HepG2 (cell line): ENCODE results near the gene COA1. TPM values are rescaled to one million over a fixed set of nuclear protein-coding genes. Genes with fewer than 3 reads are reported as not detected.

Experiments
- ARNTL ChIP-seq: sonication (generic); formaldehyde crosslinking; IDR thresholded peaks from 2 replicates; pipeline ENCODE4 v1.4.0; 2020; ENCODE audit warnings: mild to moderate bottlenecking, missing genetic modification reagents
- KDM6A ChIP-seq: IDR thresholded peaks from 2 replicates; pipeline ENCODE4 v1.6.1; 2016; ENCODE audit warnings: low read depth
- MZF1 ChIP-seq: sonication (generic); formaldehyde crosslinking; IDR thresholded peaks from 2 replicates; pipeline ENCODE4 v1.8.1; 2023; ENCODE audit warnings: mild to moderate bottlenecking, missing genetic modification reagents, borderline replicate concordance
- NR2F6 ChIP-seq, 2 experiments: IDR thresholded peaks; 2 replicates each; pipeline ENCODE4 v1.6.1; 2016; ENCODE audit warnings: antibody characterized with exemption in 1 of 2, mild to moderate bottlenecking in 1 of 2
- POGK ChIP-seq: sonication (generic); formaldehyde crosslinking; conservative IDR thresholded peaks from 2 replicates; pipeline ENCODE4 v1.8.0; 2022; ENCODE audit warnings: mild to moderate bottlenecking, moderate library complexity, missing genetic modification reagents
- PRMT3 ChIP-seq: sonication (generic); formaldehyde crosslinking; IDR thresholded peaks from 2 replicates; pipeline ENCODE4 v1.8.1; 2022; ENCODE audit warnings: low read depth, mild to moderate bottlenecking, moderate library complexity, missing genetic modification reagents, borderline replicate concordance
- SPEN ChIP-seq: sonication (generic); formaldehyde crosslinking; IDR thresholded peaks from 2 replicates; pipeline ENCODE4 v1.5.1; 2020; ENCODE audit warnings: low read depth, mild to moderate bottlenecking, missing genetic modification reagents
- TCF7 ChIP-seq: sonication (generic); IDR thresholded peaks from 2 replicates; pipeline ENCODE4 v1.6.1; 2016; ENCODE audit warnings: antibody characterized with exemption, low read depth
- U2AF2 ChIP-seq: fragments of 200-400 bp; formaldehyde crosslinking; IDR thresholded peaks from 2 replicates; pipeline ENCODE4 v1.6.1; 2017; ENCODE audit warnings: low read depth, mild to moderate bottlenecking, low read length
- YEATS2 ChIP-seq: sonication (generic); formaldehyde crosslinking; IDR thresholded peaks from 2 replicates; pipeline ENCODE4 v1.4.0; 2020; ENCODE audit warnings: missing genetic modification reagents, borderline replicate concordance
- YY1 ChIP-seq: IDR thresholded peaks from 2 replicates; pipeline ENCODE4 v1.6.1; 2011; ENCODE audit warnings: low read length, low read depth, moderate library complexity, mild to moderate bottlenecking; ENCODE audit not compliant: insufficient read depth, insufficient replicate concordance
- ZFP90 ChIP-seq: sonication (generic); formaldehyde crosslinking; IDR thresholded peaks from 2 replicates; pipeline ENCODE4 v1.8.0; 2022; ENCODE audit warnings: missing genetic modification reagents, mild to moderate bottlenecking, inconsistent platforms, borderline replicate concordance
- ZFY ChIP-seq: sonication (generic); formaldehyde crosslinking; IDR thresholded peaks from 2 replicates; pipeline ENCODE4 v1.4.0; 2020; ENCODE audit warnings: missing genetic modification reagents
- ZNF557 ChIP-seq: sonication (generic); formaldehyde crosslinking; IDR thresholded peaks from 2 replicates; pipeline ENCODE4 v1.4.0; 2020; ENCODE audit warnings: missing genetic modification reagents
- ZNF558 ChIP-seq: sonication (generic); formaldehyde crosslinking; IDR thresholded peaks from 2 replicates; pipeline ENCODE4 v1.9.0; 2022; ENCODE audit warnings: mild to moderate bottlenecking, missing genetic modification reagents, borderline replicate concordance
- ZNF577 ChIP-seq: sonication (generic); formaldehyde crosslinking; IDR thresholded peaks from 2 replicates; pipeline ENCODE4 v1.4.0; 2020; ENCODE audit warnings: mild to moderate bottlenecking, low read depth, missing genetic modification reagents, borderline replicate concordance
- ZNF615 ChIP-seq: sonication (generic); formaldehyde crosslinking; IDR thresholded peaks from 2 replicates; pipeline ENCODE4 v1.5.0; 2020; ENCODE audit warnings: mild to moderate bottlenecking, missing genetic modification reagents, borderline replicate concordance
- ZNF749 ChIP-seq: sonication (generic); formaldehyde crosslinking; IDR thresholded peaks from 2 replicates; pipeline ENCODE4 v1.8.0; 2022; ENCODE audit warnings: mild to moderate bottlenecking, missing genetic modification reagents, moderate library complexity, borderline replicate concordance
- polyA plus RNA-seq, 8 experiments: library from polyadenylated mRNA; depleted of rRNA in 3 of 8; stranded (reverse) in 7 of 8; unstranded in 1 of 8; fragments of >200 nt; fragmentation: Illumina TruSeq in 4 of 8; extraction: Trizol in 4 of 8; gene quantifications; 2 replicates each; pipeline versions ENCODE4 v1.2.1 to v1.2.3, GENCODE V29; 2011 to 2016; ENCODE audit warnings: low read depth in 4 of 8, missing spikeins in 1 of 8, mixed read lengths in 1 of 8; ENCODE audit not compliant: insufficient read depth in 1 of 8
- total RNA-seq, 5 experiments: library from RNA; depleted of rRNA; stranded (reverse); fragments of >200 nt; fragmentation: Illumina TruSeq; extraction: Trizol; gene quantifications; 2 replicates each; pipeline ENCODE4 v1.2.3, GENCODE V29; 2016; ENCODE audit warnings: low read depth in 1 of 5
- TF ChIP-seq, protein P1 (sequence below): sonication (generic); formaldehyde crosslinking; IDR thresholded peaks from 2 replicates; pipeline ENCODE4 v1.5.1; 2020; ENCODE audit warnings: mild to moderate bottlenecking, missing genetic modification reagents, moderate library complexity
- TF ChIP-seq, protein P2 (sequence below): sonication (generic); formaldehyde crosslinking; IDR thresholded peaks from 2 replicates; pipeline ENCODE4 v1.4.0; 2020; ENCODE audit warnings: missing genetic modification reagents; ENCODE audit errors: not compliant biosample characterization
- TF ChIP-seq, protein P3 (sequence below): sonication (generic); formaldehyde crosslinking; IDR thresholded peaks from 2 replicates; pipeline ENCODE4 v1.8.0; 2022; ENCODE audit warnings: missing genetic modification reagents, mild to moderate bottlenecking, borderline replicate concordance
- TF ChIP-seq, protein P4 (sequence below): sonication (generic); formaldehyde crosslinking; IDR thresholded peaks from 2 replicates; pipeline ENCODE4 v1.5.0; 2020; ENCODE audit warnings: missing genetic modification reagents

COA1 gene
- total and polyA plus RNA-seq, 2 of the 13 experiments (the other 11 are each of a cell fraction or from before 2014, with no cell fraction given): 33.2 to 65.7 TPM

DNA sequence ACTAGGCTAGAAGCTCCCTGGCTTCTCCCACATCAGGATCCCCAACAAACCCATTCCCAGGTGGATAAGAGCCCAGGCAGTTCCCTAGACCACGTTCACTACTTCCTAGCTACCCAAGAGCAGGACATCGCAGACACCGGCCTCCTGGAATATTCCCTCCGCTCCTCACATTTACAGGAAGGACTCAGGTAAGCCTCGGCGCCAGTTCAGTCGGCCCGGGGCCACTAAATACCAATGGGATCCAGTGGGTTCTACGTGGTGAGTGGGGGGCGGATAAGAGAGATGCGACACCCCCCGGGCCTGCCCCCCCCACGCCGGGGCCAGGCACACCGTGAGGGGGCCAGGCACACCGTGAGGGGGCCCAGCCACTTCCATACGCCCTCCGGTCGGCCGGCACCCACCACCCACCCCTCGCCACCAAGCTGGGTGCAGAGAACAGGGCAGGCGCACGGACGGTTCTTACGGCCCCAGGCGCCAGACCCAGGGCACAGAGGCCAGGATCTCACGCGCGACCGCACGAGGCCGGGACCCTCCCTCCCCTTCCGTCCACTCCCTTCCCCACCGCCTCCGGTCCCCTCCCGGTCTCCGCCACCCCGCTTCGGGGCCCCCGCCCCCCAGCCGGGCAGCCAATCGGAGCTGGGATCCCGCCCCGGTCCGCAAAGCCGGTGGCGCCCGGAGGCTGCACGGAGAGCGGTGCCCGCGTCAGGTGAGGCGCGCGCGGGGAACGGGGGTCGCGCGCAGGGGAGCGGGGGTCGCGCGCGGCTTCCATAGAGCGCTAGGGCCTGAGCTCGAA, 28.9 kb upstream of the COA1 start, which contains the start of gene BLVRA (continued):
- TF ChIP-seq ZNF577 (no peak), ZNF558 (CRISPR knock-in tag) (peak; percentile 61; the same call in 1 of the 2 replicates), TCF7 (no peak), MZF1 (no peak; the same call in 1 of the 2 replicates), SPEN (CRISPR knock-in tag) (peak; percentile 61), ARNTL (CRISPR knock-in tag) (peak; percentile 86; the same call in 1 of the 2 replicates), ZNF557 (no peak), POGK (CRISPR knock-in tag) (no peak), KDM6A (CRISPR knock-in tag) (no peak), ZNF615 (CRISPR knock-in tag) (no peak), YEATS2 (CRISPR knock-in tag) (no peak), PRMT3 (no peak), ZFP90 (no peak), YY1 (peak; percentile 10), U2AF2 (no peak), ZNF749 (CRISPR knock-in tag) (0 out of 2 replicates have a peak, but pooled peaks have one; percentile 37), ZFY (peak; percentile 82; the same call in 1 of the 2 replicates), NR2F6 (IDR thresholded peaks at IDR 0.05) (no peak), NR2F6 (CRISPR knock-in tag; IDR thresholded peaks at IDR 0.05) (no peak; the same call in 1 of the 2 replicates)
- TF ChIP-seq, protein P1, sequence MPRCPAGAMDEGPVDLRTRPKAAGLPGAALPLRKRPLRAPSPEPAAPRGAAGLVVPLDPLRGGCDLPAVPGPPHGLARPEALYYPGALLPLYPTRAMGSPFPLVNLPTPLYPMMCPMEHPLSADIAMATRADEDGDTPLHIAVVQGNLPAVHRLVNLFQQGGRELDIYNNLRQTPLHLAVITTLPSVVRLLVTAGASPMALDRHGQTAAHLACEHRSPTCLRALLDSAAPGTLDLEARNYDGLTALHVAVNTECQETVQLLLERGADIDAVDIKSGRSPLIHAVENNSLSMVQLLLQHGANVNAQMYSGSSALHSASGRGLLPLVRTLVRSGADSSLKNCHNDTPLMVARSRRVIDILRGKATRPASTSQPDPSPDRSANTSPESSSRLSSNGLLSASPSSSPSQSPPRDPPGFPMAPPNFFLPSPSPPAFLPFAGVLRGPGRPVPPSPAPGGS (CRISPR knock-in tag): 0 out of 2 replicates have a peak, but pooled peaks have one; percentile 51
- TF ChIP-seq, protein P2, sequence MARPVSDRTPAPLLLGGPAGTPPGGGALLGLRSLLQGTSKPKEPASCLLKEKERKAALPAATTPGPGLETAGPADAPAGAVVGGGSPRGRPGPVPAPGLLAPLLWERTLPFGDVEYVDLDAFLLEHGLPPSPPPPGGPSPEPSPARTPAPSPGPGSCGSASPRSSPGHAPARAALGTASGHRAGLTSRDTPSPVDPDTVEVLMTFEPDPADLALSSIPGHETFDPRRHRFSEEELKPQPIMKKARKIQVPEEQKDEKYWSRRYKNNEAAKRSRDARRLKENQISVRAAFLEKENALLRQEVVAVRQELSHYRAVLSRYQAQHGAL (CRISPR knock-in tag): no peak
- TF ChIP-seq, protein P3, sequence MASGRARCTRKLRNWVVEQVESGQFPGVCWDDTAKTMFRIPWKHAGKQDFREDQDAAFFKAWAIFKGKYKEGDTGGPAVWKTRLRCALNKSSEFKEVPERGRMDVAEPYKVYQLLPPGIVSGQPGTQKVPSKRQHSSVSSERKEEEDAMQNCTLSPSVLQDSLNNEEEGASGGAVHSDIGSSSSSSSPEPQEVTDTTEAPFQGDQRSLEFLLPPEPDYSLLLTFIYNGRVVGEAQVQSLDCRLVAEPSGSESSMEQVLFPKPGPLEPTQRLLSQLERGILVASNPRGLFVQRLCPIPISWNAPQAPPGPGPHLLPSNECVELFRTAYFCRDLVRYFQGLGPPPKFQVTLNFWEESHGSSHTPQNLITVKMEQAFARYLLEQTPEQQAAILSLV (CRISPR knock-in tag): peak; percentile 45; the same call in 1 of the 2 replicates
- TF ChIP-seq, protein P4, sequence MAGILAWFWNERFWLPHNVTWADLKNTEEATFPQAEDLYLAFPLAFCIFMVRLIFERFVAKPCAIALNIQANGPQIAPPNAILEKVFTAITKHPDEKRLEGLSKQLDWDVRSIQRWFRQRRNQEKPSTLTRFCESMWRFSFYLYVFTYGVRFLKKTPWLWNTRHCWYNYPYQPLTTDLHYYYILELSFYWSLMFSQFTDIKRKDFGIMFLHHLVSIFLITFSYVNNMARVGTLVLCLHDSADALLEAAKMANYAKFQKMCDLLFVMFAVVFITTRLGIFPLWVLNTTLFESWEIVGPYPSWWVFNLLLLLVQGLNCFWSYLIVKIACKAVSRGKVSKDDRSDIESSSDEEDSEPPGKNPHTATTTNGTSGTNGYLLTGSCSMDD (CRISPR knock-in tag): no peak
